ENCODE results near the gene HK3. TPM values are rescaled to one million over a fixed set of nuclear protein-coding genes. Genes with fewer than 3 reads are reported as not detected.

HK3 gene
- total and polyA plus RNA-seq, 2 experiments from 2014 or later: not detected

GRCh38 chr5:176922817-176923216, 23.7 kb upstream of the HK3 start:
- no peak for TF ChIP-seq ZNF462 (CRISPR knock-in tag; IDR thresholded peaks at IDR 0.05)
- H3K36me3 Mint-ChIP-seq (ENCODE audit: low read depth): no peaks in the 10 kb centered on the region
- no peaks in the 10 kb centered on the region for H3K27me3 Mint-ChIP-seq (ENCODE audit: insufficient read depth, low read depth, poor library complexity)
- H3K27ac Mint-ChIP-seq: no peak overlapping the region
- H2AFZ ChIP-seq: no peak overlapping the region
- 0 out of 2 replicates have a peak, but pooled peaks cover 2% of the 10 kb centered on the region for H3K79me2 ChIP-seq (replicated peaks; ENCODE audit: insufficient read depth)
- H3K4me1 Mint-ChIP-seq: 0 out of 3 replicates have a peak, but pooled peaks cover 3% of the 10 kb centered on the region
- no peaks in the 10 kb centered on the region for H3K36me3 ChIP-seq (ENCODE audit: insufficient read depth)
- no peaks in the 10 kb centered on the region for H3K27me3 ChIP-seq (ENCODE audit: insufficient read depth)
- H3F3A ChIP-seq (replicated peaks; ENCODE audit: low read depth): no peaks in the 10 kb centered on the region
- H3K4me2 ChIP-seq: no peak overlapping the region
- no peak for DNase-seq (ENCODE audit: low spot score)
- no peak overlapping the region for H3K4me3 ChIP-seq
- no peaks in the 10 kb centered on the region; the same call in 1 of the 2 replicates for H3K9me2 ChIP-seq (ENCODE audit: insufficient read depth)
- peaks cover 6% of the 10 kb centered on the region; the same call in 1 of the 2 replicates for H4K20me1 ChIP-seq (replicated peaks; ENCODE audit: insufficient read depth)
- H3K27ac ChIP-seq (ENCODE audit: low read depth): no peak overlapping the region
- no peaks in the 10 kb centered on the region for H3K4me1 ChIP-seq (ENCODE audit: insufficient read depth)
- no peak overlapping the region for H3K4me3 Mint-ChIP-seq
- no peak for ATAC-seq
- H3K9me3 Mint-ChIP-seq: no peaks in the 10 kb centered on the region; the same call in 2 of the 3 replicates

- no peaks in the 10 kb centered on the region; the same call in 1 of the 2 replicates for H3K36me3 ChIP-seq (ENCODE audit: insufficient read depth)
- TF ChIP-seq EZH2 (IDR thresholded peaks at IDR 0.05; ENCODE audit: low read depth, unreplicated experiment): no peak
- TF ChIP-seq CTCF (conservative IDR thresholded peaks at IDR 0.05; ENCODE audit: low read depth in 2 of 2): no peak
- no peak for TF ChIP-seq STAT1 (IDR thresholded peaks at IDR 0.05; ENCODE audit: unreplicated experiment)
- TF ChIP-seq REST (IDR thresholded peaks at IDR 0.05; ENCODE audit: unreplicated experiment): no peak
- no peak for TF ChIP-seq NANOG (IDR thresholded peaks at IDR 0.05; ENCODE audit: borderline replicate concordance)
- no peaks in the 10 kb centered on the region; the same call in 1 of the 2 replicates for H3K9me2 ChIP-seq (ENCODE audit: insufficient read depth)
- no peaks in the 10 kb centered on the region for H3K27me3 ChIP-seq (ENCODE audit: insufficient read depth)
- no peak for ATAC-seq
- H3K4me3 ChIP-seq: no peak overlapping the region
- H3K4me2 ChIP-seq: no peak overlapping the region
- Mint-ChIP-seq H3K4me1 (0 out of 3 replicates have a peak, but pooled peaks cover 3% of the 10 kb centered on the region), H3K36me3 (ENCODE audit: low read depth) (no peaks in the 10 kb centered on the region), H3K9me3 (no peaks in the 10 kb centered on the region; the same call in 2 of the 3 replicates), H3K27me3 (ENCODE audit: insufficient read depth, low read depth, poor library complexity) (no peaks in the 10 kb centered on the region), H3K4me3 (no peak overlapping the region), H3K27ac (peak overlapping the region; percentile 1; the same call in 1 of the 2 replicates)
- no peaks in the 10 kb centered on the region; the same call in 1 of the 2 replicates for H3F3A ChIP-seq (replicated peaks; ENCODE audit: low read depth)
- no peaks in the 10 kb centered on the region for H3K4me1 ChIP-seq (ENCODE audit: insufficient read depth)
- H2AFZ ChIP-seq: no peak overlapping the region
- H3K79me2 ChIP-seq (replicated peaks; ENCODE audit: insufficient read depth): 0 out of 2 replicates have a peak, but pooled peaks cover 2% of the 10 kb centered on the region
- peaks cover 6% of the 10 kb centered on the region for H4K20me1 ChIP-seq (replicated peaks; ENCODE audit: insufficient read depth)
- DNase-seq (ENCODE audit: low spot score): no peak
- no peak overlapping the region for H3K27ac ChIP-seq (ENCODE audit: low read depth)
These were observed 22.6 kb upstream of the HK3 start for GRCh38 chr5:176921714-176922113.
